GM19452 (cell line): Measurements from ENCODE around the gene INPP5A.
"Not testable (repeated sequence)": the region's sequence is repeated elsewhere in the genome, so short reads cannot be mapped to it uniquely, and the experiment has no call there.

Experiments
- ATAC-seq: cut with Tn5 transposase; IDR thresholded peaks from one replicate; pipeline ENCODE4 v1.9.1; 2021; ENCODE audit not compliant: unreplicated experiment

The INPP5A gene

DNA sequence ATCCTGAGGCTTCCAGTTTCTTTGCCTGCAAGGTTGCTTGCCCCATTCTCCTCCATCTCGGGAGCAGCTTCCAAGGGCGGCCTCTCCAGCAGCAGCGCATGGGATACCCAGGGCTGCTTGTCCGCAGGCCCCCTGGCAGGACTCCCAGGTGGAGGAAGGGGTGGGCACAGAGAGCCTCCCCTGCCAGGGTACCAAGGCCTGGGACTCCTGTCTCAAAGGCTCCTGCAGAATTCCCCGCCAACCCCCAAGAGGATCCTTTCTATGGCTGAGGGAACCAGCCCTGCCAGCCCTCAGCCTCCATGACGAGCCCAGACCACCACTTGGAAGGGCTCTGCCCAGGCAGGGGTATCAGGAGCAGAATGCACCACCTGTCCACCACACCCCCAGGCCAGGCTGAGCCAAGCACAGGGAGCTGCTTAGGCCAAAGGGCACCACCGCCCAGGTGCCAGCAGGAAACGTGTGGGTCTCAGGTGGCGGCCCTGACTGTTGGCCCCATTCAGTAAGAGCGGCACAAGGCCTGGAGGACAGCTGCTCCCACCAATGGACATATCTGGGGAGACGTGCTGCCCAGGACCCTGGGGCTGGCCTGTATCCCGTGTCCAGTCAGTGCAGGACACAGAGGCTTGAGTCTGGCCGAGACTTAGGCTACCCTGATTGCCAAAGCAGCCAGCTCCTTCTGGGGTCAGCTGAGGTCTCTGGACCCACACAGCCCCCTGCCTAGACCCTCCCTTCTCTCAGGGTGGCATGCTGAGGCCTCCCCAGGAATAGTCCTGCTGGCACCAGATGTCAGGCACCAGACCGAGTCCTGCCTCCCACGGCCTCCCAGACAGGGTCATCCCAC is 33.8 kb upstream of the INPP5A start:
- no peak for ATAC-seq

DNA sequence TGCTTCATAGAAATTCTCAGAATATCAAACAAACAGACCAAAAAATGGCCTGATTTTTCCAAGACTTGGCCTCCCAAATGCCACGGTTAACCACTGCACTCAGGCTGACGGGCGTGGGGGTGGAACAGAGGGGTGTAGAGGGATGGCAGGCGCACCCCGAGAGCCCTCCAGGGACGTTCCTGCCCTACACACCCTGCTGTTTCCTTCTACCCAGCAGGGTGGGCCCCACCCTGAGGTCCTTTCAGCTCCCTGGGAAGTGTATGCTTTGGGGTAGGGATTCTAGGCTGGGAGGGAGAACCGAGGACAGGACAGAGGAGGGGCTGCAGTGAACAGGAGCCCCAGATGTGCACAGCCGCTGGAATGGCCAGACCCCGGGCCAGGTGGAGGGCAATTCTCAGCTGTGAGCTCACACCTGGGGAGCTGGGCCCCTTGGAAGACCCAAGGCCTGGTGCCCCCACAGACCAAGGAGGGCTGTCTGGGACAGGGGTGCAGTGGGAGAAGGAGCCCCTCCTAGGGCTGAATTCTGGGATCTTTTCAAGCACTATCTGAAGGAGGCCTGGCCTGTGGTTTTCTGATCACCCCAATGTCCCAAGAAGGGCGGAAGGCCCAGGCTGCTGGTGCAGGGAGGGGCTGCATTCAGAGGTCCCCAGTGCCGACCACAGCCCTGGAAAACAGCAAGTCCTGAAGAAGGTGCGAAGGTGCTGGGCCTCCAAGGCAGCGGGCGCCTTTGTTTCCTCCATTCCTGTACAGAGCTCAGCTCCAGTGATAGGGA is 32.9 kb upstream of the INPP5A start:
- ATAC-seq = no peak

- ATAC-seq = not testable (repeated sequence)
These were observed 32.0 kb upstream of the INPP5A start for GRCh38 chr10:132505546-132505945.

GRCh38 chr10:132506711-132507408 is 30.7 kb upstream of the INPP5A start:
- no peak for ATAC-seq

DNA sequence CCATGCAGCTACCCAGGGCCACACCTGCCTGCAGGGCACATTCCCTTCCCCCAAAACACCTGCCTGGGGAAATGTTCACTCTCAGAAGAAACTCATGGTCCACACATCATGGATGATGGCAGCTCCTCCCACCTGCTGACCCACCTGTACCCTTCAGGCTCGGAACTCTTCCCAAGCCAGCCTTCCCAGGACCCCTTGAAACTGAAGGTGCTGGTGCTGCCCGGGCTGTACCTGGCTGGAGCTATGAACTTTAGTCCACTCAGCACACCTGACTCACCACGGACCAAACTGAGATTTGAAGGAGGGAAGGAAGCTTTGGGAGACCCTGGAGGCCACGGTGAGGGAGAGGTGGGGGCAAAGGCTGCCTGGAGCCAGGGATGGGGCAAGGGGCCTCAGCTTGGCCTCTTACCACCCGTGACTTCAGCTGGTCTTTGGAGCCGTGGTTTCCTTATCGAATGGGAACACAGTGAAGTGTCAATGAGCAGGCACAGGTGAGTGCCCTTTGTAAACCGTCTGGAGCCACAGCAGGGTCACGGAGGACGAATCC is 30.1 kb upstream of the INPP5A start:
- ATAC-seq = no peak

DNA sequence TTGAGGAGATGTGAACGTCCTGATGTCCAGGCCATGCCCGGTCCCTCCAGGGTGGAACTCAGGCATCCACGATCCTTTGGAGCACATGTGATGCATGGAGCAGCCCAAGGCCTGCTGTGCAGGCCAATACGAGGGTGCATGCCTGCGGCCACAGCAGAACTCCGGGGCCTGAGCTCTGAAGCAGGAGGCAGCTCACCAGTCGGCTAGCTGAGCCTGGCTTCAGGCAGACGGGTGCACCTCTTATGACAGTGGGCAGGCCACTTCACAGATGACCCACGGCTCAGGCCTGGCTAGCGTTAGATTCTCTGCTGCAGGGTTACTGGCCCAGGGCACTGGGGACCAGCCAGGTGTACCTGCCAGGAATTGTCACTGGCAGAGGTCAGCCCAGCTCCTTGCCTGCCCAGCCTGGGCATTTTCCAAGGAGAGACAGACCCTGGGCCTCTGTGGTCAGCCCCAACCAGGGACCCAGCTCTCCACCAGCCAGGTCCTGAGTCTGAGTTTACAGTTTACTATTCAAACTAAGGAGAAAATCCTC is 29.6 kb upstream of the INPP5A start:
- ATAC-seq = no peak

- no peak for ATAC-seq
These were observed 28.8 kb upstream of the INPP5A start for GRCh38 chr10:132508581-132509443.

GRCh38 chr10:132509506-132510173 is 27.9 kb upstream of the INPP5A start:
- no peak for ATAC-seq

GRCh38 chr10:132510174-132510611 is 27.4 kb upstream of the INPP5A start:
- ATAC-seq = no peak

GRCh38 chr10:132511121-132512051 is 26.2 kb upstream of the INPP5A start:
- ATAC-seq = no peak

- ATAC-seq = no peak
These were observed 25.5 kb upstream of the INPP5A start for GRCh38 chr10:132512052-132512442.

- ATAC-seq = no peak
These were observed 24.8 kb upstream of the INPP5A start for GRCh38 chr10:132512693-132513345.

- no peak for ATAC-seq
These were observed 22.6 kb upstream of the INPP5A start for GRCh38 chr10:132514821-132515520.

GRCh38 chr10:132515811-132516726 is 21.5 kb upstream of the INPP5A start:
- ATAC-seq = no peak

DNA sequence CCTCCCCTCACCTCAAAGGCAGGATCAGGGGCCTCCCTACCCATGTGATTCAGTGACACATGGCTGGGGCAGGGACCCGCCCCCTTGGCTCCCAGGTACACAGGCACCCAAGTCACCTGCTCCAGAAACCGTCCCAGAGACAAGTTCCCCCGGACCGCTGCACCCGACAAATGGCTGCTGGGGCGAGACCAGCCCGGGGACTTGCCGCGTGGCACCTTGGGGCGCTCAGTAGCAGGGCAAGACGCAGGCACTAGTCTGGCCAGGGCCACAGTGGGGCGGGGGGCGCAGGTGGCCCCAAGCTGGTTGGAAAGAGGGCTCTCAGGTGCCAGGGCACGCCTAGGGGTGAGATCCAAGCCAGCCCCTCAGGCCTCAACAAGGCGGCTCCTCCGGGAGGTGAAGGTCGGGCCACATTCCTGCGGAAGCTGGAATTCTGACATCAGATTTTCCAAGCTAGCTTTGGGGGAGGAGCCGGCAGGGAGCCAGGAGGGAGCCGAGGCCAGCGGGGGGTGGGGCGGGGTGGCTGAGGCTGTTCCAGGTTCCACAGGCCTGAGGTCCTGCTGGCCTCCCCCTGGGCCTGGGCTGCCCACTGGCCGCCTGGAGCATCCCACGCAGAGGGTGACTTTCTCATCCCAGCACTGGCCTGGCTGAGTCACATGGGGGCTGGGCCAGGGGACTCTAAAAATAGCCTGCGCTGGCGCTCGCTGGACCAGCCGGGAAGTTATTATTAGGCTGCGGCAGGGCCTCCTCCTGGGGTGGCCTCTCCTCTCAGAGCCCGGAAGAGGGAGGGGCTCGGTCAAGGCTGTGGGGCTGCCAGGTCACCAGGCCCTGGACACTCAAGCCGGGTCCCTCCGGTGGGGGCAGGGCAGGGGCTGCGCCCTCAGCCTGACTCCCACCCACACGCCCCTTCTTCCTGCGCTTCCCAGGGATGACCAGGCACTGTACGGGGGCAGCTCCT is 20.5 kb upstream of the INPP5A start:
- no peak for ATAC-seq
